Activated naive CD8-positive, alpha-beta T cell treated with anti-CD3 and anti-CD28 coated beads for 36 hours (primary cell): Measurements from ENCODE around the gene TMEM35A. TPM values are rescaled to one million over a fixed set of nuclear protein-coding genes. Genes with fewer than 3 reads are reported as not detected.
"Not testable (repeated sequence)": the region's sequence is repeated elsewhere in the genome, so short reads cannot be mapped to it uniquely, and the experiment has no call there.

Experiments used
- DNase-seq: peaks from one replicate; pipeline ENCODE4 v3.0.0; 2021
- H3K27ac Mint-ChIP-seq: one replicate; pipeline ENCODE4 v1.8.0; 2022; ENCODE audit warnings: mild to moderate bottlenecking, moderate library complexity, mixed read lengths
- H3K27me3 Mint-ChIP-seq: one replicate; pipeline ENCODE4 v1.8.0; 2022; ENCODE audit warnings: mild to moderate bottlenecking, mixed read lengths
- H3K36me3 Mint-ChIP-seq: one replicate; pipeline ENCODE4 v1.8.0; 2021; ENCODE audit warnings: mild to moderate bottlenecking, mixed read lengths
- H3K4me1 Mint-ChIP-seq: one replicate; pipeline ENCODE4 v1.8.0; 2021; ENCODE audit warnings: mixed read lengths
- H3K4me3 Mint-ChIP-seq: one replicate; pipeline ENCODE4 v1.8.0; 2022; ENCODE audit warnings: mild to moderate bottlenecking, moderate library complexity, mixed read lengths
- H3K9me3 Mint-ChIP-seq: one replicate; pipeline ENCODE4 v1.8.0; 2022; ENCODE audit warnings: mixed read lengths
- total RNA-seq, 2 experiments: library from RNA; stranded (reverse); gene quantifications; one replicate each; pipeline ENCODE4 v1.2.3, GENCODE V29; 2021

TMEM35A gene
- total RNA-seq, result not detected

GRCh38 chrX:101078716-101079598, at the start of gene TMEM35A:
Gene TMEM35A (plus strand): TSS chrX:101078879. CDS start chrX:101079003, 124 bp downstream.
- H3K27ac Mint-ChIP-seq, result no peak within 1 kb of the TSS
- H3K4me1 Mint-ChIP-seq, result no peaks in the 10 kb centered on the region
- no peaks in the 10 kb centered on the region for H3K9me3 Mint-ChIP-seq
- no peak within 1 kb of the TSS for H3K4me3 Mint-ChIP-seq
- no peak for DNase-seq
- no peaks in the 10 kb centered on the region for H3K36me3 Mint-ChIP-seq
- peaks cover 20% of the 10 kb centered on the region for H3K27me3 Mint-ChIP-seq

- Mint-ChIP-seq H3K4me3 (no peak overlapping the region), H3K36me3 (peaks cover 24% of the 10 kb centered on the region), H3K9me3 (no peaks in the 10 kb centered on the region), H3K27ac (no peak overlapping the region), H3K27me3 (no peaks in the 10 kb centered on the region), H3K4me1 (peaks cover 5% of the 10 kb centered on the region)
- DNase-seq, result no peak
These were observed 49.0 kb upstream of the TMEM35A start for GRCh38 chrX:101029665-101030064.

GRCh38 chrX:101037231-101037630, 41.4 kb upstream of the TMEM35A start:
- Mint-ChIP-seq H3K27ac (no peak overlapping the region), H3K9me3 (no peaks in the 10 kb centered on the region), H3K36me3 (peaks cover 10% of the 10 kb centered on the region), H3K27me3 (no peaks in the 10 kb centered on the region), H3K4me3 (no peak overlapping the region), H3K4me1 (peaks cover 1% of the 10 kb centered on the region)
- no peak for DNase-seq

- peaks cover 10% of the 10 kb centered on the region for H3K36me3 Mint-ChIP-seq
- no peak overlapping the region for H3K27ac Mint-ChIP-seq
- H3K9me3 Mint-ChIP-seq, result no peaks in the 10 kb centered on the region
- H3K4me1 Mint-ChIP-seq, result peaks cover 1% of the 10 kb centered on the region
- DNase-seq, result no peak
- H3K4me3 Mint-ChIP-seq, result no peak overlapping the region
- no peaks in the 10 kb centered on the region for H3K27me3 Mint-ChIP-seq
These were observed 38.5 kb upstream of the TMEM35A start for GRCh38 chrX:101040197-101040596.

- peak overlapping the region; percentile 87 for H3K4me3 Mint-ChIP-seq
- no peak for DNase-seq
- peak overlapping the region; percentile 96 for H3K27ac Mint-ChIP-seq
- H3K9me3 Mint-ChIP-seq, result no peaks in the 10 kb centered on the region
- H3K4me1 Mint-ChIP-seq, result peaks cover 5% of the 10 kb centered on the region
- H3K27me3 Mint-ChIP-seq, result no peaks in the 10 kb centered on the region
- H3K36me3 Mint-ChIP-seq, result peaks cover 10% of the 10 kb centered on the region
These were observed 27.5 kb upstream of the TMEM35A start for GRCh38 chrX:101051153-101051548.

- Mint-ChIP-seq H3K9me3 (no peaks in the 10 kb centered on the region), H3K27ac (peak within 1 kb of the TSS; percentile 96), H3K36me3 (peaks cover 10% of the 10 kb centered on the region), H3K4me3 (peak within 1 kb of the TSS; percentile 87), H3K27me3 (no peaks in the 10 kb centered on the region), H3K4me1 (peaks cover 5% of the 10 kb centered on the region)
- DNase-seq, result peak; percentile 78
These were observed 27.0 kb upstream of the TMEM35A start, which contains the start of gene TRMT2B for GRCh38 chrX:101051549-101052302. Gene TRMT2B (minus strand): TSS chrX:101052111. CDS start chrX:101042289, 9,822 bp downstream.

- not testable (repeated sequence) for H3K27me3 Mint-ChIP-seq, H3K27ac Mint-ChIP-seq, H3K4me3 Mint-ChIP-seq, H3K36me3 Mint-ChIP-seq, H3K9me3 Mint-ChIP-seq, DNase-seq
- peaks cover 10% of the 10 kb centered on the region for H3K4me1 Mint-ChIP-seq
These were observed 22.1 kb upstream of the TMEM35A start for GRCh38 chrX:101056551-101056950.

- Mint-ChIP-seq H3K36me3 (no peaks in the 10 kb centered on the region), H3K4me1 (peaks cover 10% of the 10 kb centered on the region), H3K27me3 (no peaks in the 10 kb centered on the region), H3K27ac (peak overlapping the region; percentile 72), H3K4me3 (no peak overlapping the region), H3K9me3 (no peaks in the 10 kb centered on the region)
- no peak for DNase-seq
These were observed 21.5 kb upstream of the TMEM35A start for GRCh38 chrX:101057093-101057714.

GRCh38 chrX:101062176-101062575, 16.5 kb upstream of the TMEM35A start:
- Mint-ChIP-seq H3K4me3 (no peak overlapping the region), H3K4me1 (peaks cover 6% of the 10 kb centered on the region), H3K27me3 (no peaks in the 10 kb centered on the region), H3K9me3 (no peaks in the 10 kb centered on the region), H3K36me3 (no peaks in the 10 kb centered on the region), H3K27ac (no peak overlapping the region)
- no peak for DNase-seq

GRCh38 chrX:101071582-101071981, 7.1 kb upstream of the TMEM35A start:
- no peaks in the 10 kb centered on the region for H3K4me1 Mint-ChIP-seq
- no peak overlapping the region for H3K4me3 Mint-ChIP-seq
- H3K27me3 Mint-ChIP-seq, result no peaks in the 10 kb centered on the region
- H3K36me3 Mint-ChIP-seq, result no peaks in the 10 kb centered on the region
- no peak overlapping the region for H3K27ac Mint-ChIP-seq
- no peak for DNase-seq
- no peaks in the 10 kb centered on the region for H3K9me3 Mint-ChIP-seq

- DNase-seq, result no peak
- peaks cover 20% of the 10 kb centered on the region for H3K27me3 Mint-ChIP-seq
- no peaks in the 10 kb centered on the region for H3K4me1 Mint-ChIP-seq
- H3K27ac Mint-ChIP-seq, result no peak overlapping the region
- no peaks in the 10 kb centered on the region for H3K36me3 Mint-ChIP-seq
- no peaks in the 10 kb centered on the region for H3K9me3 Mint-ChIP-seq
- H3K4me3 Mint-ChIP-seq, result no peak overlapping the region
These were observed 1.1 kb downstream of the TMEM35A start for GRCh38 chrX:101079736-101080270.

GRCh38 chrX:101080326-101081124, 1.8 kb downstream of the TMEM35A start:
- H3K4me3 Mint-ChIP-seq, result no peak overlapping the region
- no peaks in the 10 kb centered on the region for H3K9me3 Mint-ChIP-seq
- H3K27ac Mint-ChIP-seq, result no peak overlapping the region
- peaks cover 20% of the 10 kb centered on the region for H3K27me3 Mint-ChIP-seq
- no peaks in the 10 kb centered on the region for H3K36me3 Mint-ChIP-seq
- no peaks in the 10 kb centered on the region for H3K4me1 Mint-ChIP-seq
- no peak for DNase-seq

- no peak for DNase-seq
- H3K9me3 Mint-ChIP-seq, result no peaks in the 10 kb centered on the region
- H3K4me3 Mint-ChIP-seq, result no peak overlapping the region
- peaks cover 20% of the 10 kb centered on the region for H3K27me3 Mint-ChIP-seq
- H3K4me1 Mint-ChIP-seq, result no peaks in the 10 kb centered on the region
- H3K27ac Mint-ChIP-seq, result no peak overlapping the region
- no peaks in the 10 kb centered on the region for H3K36me3 Mint-ChIP-seq
These were observed 2.6 kb downstream of the TMEM35A start for GRCh38 chrX:101081231-101081630.

- no peaks in the 10 kb centered on the region for H3K36me3 Mint-ChIP-seq
- H3K27ac Mint-ChIP-seq, result no peak overlapping the region
- no peaks in the 10 kb centered on the region for H3K27me3 Mint-ChIP-seq
These were observed 13.1 kb downstream of the TMEM35A start for GRCh38 chrX:101091817-101092216.

More at GRCh38 chrX:101091817-101092216, 13.1 kb downstream of the TMEM35A start:
- Mint-ChIP-seq H3K4me1 (peaks cover 2% of the 10 kb centered on the region), H3K9me3 (no peaks in the 10 kb centered on the region), H3K4me3 (no peak overlapping the region)
- no peak for DNase-seq
